Osteoblast (primary cell): ENCODE measurements around the gene HSPA5. TPM values are rescaled to one million over a fixed set of nuclear protein-coding genes. Genes with fewer than 3 reads are reported as not detected.

Experiments
- DNase-seq: peaks from one replicate; pipeline ENCODE4 v3.0.0; 2011; ENCODE audit warnings: low spot score, mixed read lengths; ENCODE audit not compliant: insufficient read length; ENCODE audit errors: missing footprints
- H2AFZ ChIP-seq: 2 replicates; pipeline ENCODE4 v1.6.0; 2011; ENCODE audit warnings: mild to moderate bottlenecking, low read length
- H3K27ac ChIP-seq: 2 replicates; pipeline ENCODE4 v1.5.1; 2011; ENCODE audit warnings: mild to moderate bottlenecking, low read depth, low read length, moderate library complexity
- H3K27me3 ChIP-seq: 2 replicates; pipeline ENCODE4 v1.6.0; 2012; ENCODE audit warnings: mild to moderate bottlenecking, control low read depth, inconsistent platforms, low read length, moderate library complexity; ENCODE audit not compliant: insufficient read depth
- H3K36me3 ChIP-seq: 2 replicates; pipeline ENCODE4 v1.5.1; 2011; ENCODE audit warnings: mild to moderate bottlenecking, low read length, control low read depth, moderate library complexity; ENCODE audit not compliant: insufficient read depth
- H3K4me1 ChIP-seq: 2 replicates; pipeline ENCODE4 v1.5.1; 2011; ENCODE audit warnings: mild to moderate bottlenecking, low read length, control low read depth, moderate library complexity; ENCODE audit not compliant: insufficient read depth
- H3K4me2 ChIP-seq: 2 replicates; pipeline ENCODE4 v1.6.0; 2011; ENCODE audit warnings: mild to moderate bottlenecking, low read length; ENCODE audit not compliant: insufficient read depth
- H3K4me3 ChIP-seq: fragments of 200-600 bp; sonication (generic); 3 replicates; pipeline ENCODE4 v1.5.1; 2012; ENCODE audit warnings: mild to moderate bottlenecking, low read length, inconsistent platforms; ENCODE audit not compliant: insufficient read depth
- H3K79me2 ChIP-seq: 2 replicates; pipeline ENCODE4 v1.6.0; 2012; ENCODE audit warnings: mild to moderate bottlenecking, low read length, control low read depth, inconsistent platforms; ENCODE audit not compliant: insufficient read depth
- H3K9me3 ChIP-seq: 2 replicates; pipeline ENCODE4 v1.5.1; 2011; ENCODE audit warnings: low read depth, low read length, control low read depth
- H4K20me1 ChIP-seq: 2 replicates; pipeline ENCODE4 v1.6.0; 2012; ENCODE audit warnings: mild to moderate bottlenecking, low read length, control low read depth; ENCODE audit not compliant: insufficient read depth
- CTCF ChIP-seq: IDR thresholded peaks from 2 replicates; pipeline ENCODE4 v1.5.1; 2011; ENCODE audit warnings: mild to moderate bottlenecking, low read depth, low read length, moderate library complexity; ENCODE audit errors: extremely low read depth
- total RNA-seq: library from RNA; depleted of rRNA; stranded (reverse); fragments of >200 nt; gene quantifications from 2 replicates; pipeline ENCODE4 v1.2.3, GENCODE V29; 2012

Gene HSPA5
- total RNA-seq, 1 donor = 121 TPM

GRCh38 chr9:125277411-125277810 lies 36.3 kb upstream of the HSPA5 start:
- Histone ChIP-seq H3K4me1 (peaks cover 7% of the 10 kb centered on the region), H3K79me2 (peaks cover 90% of the 10 kb centered on the region), H3K27me3 (no peaks in the 10 kb centered on the region), H3K4me2 (no peak overlapping the region), H3K27ac (no peak overlapping the region), H2AFZ (no peak overlapping the region), H3K9me3 (no peaks in the 10 kb centered on the region), H3K4me3 (no peak overlapping the region), H4K20me1 (peaks cover 36% of the 10 kb centered on the region), H3K36me3 (no peaks in the 10 kb centered on the region)
- no peak for TF ChIP-seq CTCF
- no peak for DNase-seq

GRCh38 chr9:125276771-125277170 lies 35.6 kb upstream of the HSPA5 start:
- H2AFZ ChIP-seq = no peak overlapping the region
- peaks cover 90% of the 10 kb centered on the region for H3K79me2 ChIP-seq
- no peak overlapping the region for H3K4me2 ChIP-seq
- H3K9me3 ChIP-seq = no peaks in the 10 kb centered on the region
- no peak overlapping the region for H3K27ac ChIP-seq
- H3K4me1 ChIP-seq = peaks cover 10% of the 10 kb centered on the region
- no peaks in the 10 kb centered on the region for H3K36me3 ChIP-seq
- H4K20me1 ChIP-seq = peaks cover 33% of the 10 kb centered on the region
- no peak for DNase-seq
- no peak for TF ChIP-seq CTCF
- no peak overlapping the region for H3K4me3 ChIP-seq
- no peaks in the 10 kb centered on the region for H3K27me3 ChIP-seq

GRCh38 chr9:125272697-125273096 lies 31.6 kb upstream of the HSPA5 start:
- peaks cover 91% of the 10 kb centered on the region for H3K79me2 ChIP-seq
- no peak overlapping the region for H2AFZ ChIP-seq
- no peak overlapping the region for H3K27ac ChIP-seq
- no peak overlapping the region for H3K4me3 ChIP-seq
- peaks cover 10% of the 10 kb centered on the region for H3K4me1 ChIP-seq
- no peak for TF ChIP-seq CTCF
- H3K9me3 ChIP-seq = no peaks in the 10 kb centered on the region
- H3K27me3 ChIP-seq = no peaks in the 10 kb centered on the region
- no peak for DNase-seq
- H4K20me1 ChIP-seq = peaks cover 36% of the 10 kb centered on the region
- H3K4me2 ChIP-seq = peak overlapping the region; percentile 29
- no peaks in the 10 kb centered on the region for H3K36me3 ChIP-seq

- TF ChIP-seq CTCF = no peak
- no peaks in the 10 kb centered on the region for H3K27me3 ChIP-seq
- peaks cover 22% of the 10 kb centered on the region for H4K20me1 ChIP-seq
- DNase-seq = no peak
- H3K27ac ChIP-seq = no peak overlapping the region
- H3K4me1 ChIP-seq = peaks cover 10% of the 10 kb centered on the region
- no peak overlapping the region for H2AFZ ChIP-seq
- H3K36me3 ChIP-seq = peaks cover 8% of the 10 kb centered on the region
- no peak overlapping the region for H3K4me2 ChIP-seq
- no peak overlapping the region for H3K4me3 ChIP-seq
- peaks cover 88% of the 10 kb centered on the region for H3K79me2 ChIP-seq
- no peaks in the 10 kb centered on the region for H3K9me3 ChIP-seq
These were observed 29.9 kb upstream of the HSPA5 start for GRCh38 chr9:125271081-125271480.
